Ishikawa (cell line): Measurements from ENCODE around the gene MRPS34.
A peak's percentile ranks its signal among the peaks of the same experiment; 100 is the strongest.

Source experiments
- CEBPB ChIP-seq: IDR thresholded peaks from 2 replicates; pipeline ENCODE4 v1.6.1; 2012
- CREB1 ChIP-seq: IDR thresholded peaks from 2 replicates; pipeline ENCODE4 v1.6.1; 2012; ENCODE audit warnings: low read depth
- EGR1 ChIP-seq: IDR thresholded peaks from 2 replicates; pipeline ENCODE4 v1.6.1; 2012
- EP300 ChIP-seq: IDR thresholded peaks from 2 replicates; pipeline ENCODE4 v1.6.1; 2012; ENCODE audit warnings: borderline replicate concordance
- FOXM1 ChIP-seq: IDR thresholded peaks from 2 replicates; pipeline ENCODE4 v1.6.1; 2012; ENCODE audit warnings: low read depth, borderline replicate concordance
- NFIC ChIP-seq: IDR thresholded peaks from 2 replicates; pipeline ENCODE4 v1.6.1; 2012
- RAD21 ChIP-seq: IDR thresholded peaks from 2 replicates; pipeline ENCODE4 v1.6.1; 2012; ENCODE audit warnings: low read depth
- TAF1 ChIP-seq: IDR thresholded peaks from 2 replicates; pipeline ENCODE4 v1.6.1; 2012; ENCODE audit warnings: low read depth, mild to moderate bottlenecking
- TCF12 ChIP-seq: IDR thresholded peaks from 2 replicates; pipeline ENCODE4 v1.6.1; 2012; ENCODE audit warnings: low read depth
- TEAD4 ChIP-seq: IDR thresholded peaks from 2 replicates; pipeline ENCODE4 v1.6.1; 2012
- USF1 ChIP-seq: IDR thresholded peaks from 2 replicates; pipeline ENCODE4 v1.6.1; 2012
- YY1 ChIP-seq: IDR thresholded peaks from 2 replicates; pipeline ENCODE4 v1.6.1; 2012; ENCODE audit warnings: low read depth
- ZBTB7A ChIP-seq: IDR thresholded peaks from 2 replicates; pipeline ENCODE4 v1.6.1; 2012; ENCODE audit warnings: low read depth
- TF ChIP-seq, protein P1 (sequence below): IDR thresholded peaks from 2 replicates; pipeline ENCODE4 v1.6.1; 2012
- TF ChIP-seq, protein P2 (sequence below): IDR thresholded peaks from 2 replicates; pipeline ENCODE4 v1.6.1; 2012; ENCODE audit warnings: low read depth, mild to moderate bottlenecking

Gene MRPS34

GRCh38 chr16:1766231-1766630 is 6.7 kb downstream of the MRPS34 start:
- TF ChIP-seq ZBTB7A: no peak
- no peak for TF ChIP-seq NFIC
- no peak for TF ChIP-seq RAD21
- TF ChIP-seq TCF12: no peak
- TF ChIP-seq, protein P1, sequence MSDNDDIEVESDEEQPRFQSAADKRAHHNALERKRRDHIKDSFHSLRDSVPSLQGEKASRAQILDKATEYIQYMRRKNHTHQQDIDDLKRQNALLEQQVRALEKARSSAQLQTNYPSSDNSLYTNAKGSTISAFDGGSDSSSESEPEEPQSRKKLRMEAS: no peak
- TF ChIP-seq CEBPB: no peak
- no peak for TF ChIP-seq CREB1
- TF ChIP-seq YY1: no peak
- TF ChIP-seq FOXM1: no peak
- TF ChIP-seq, protein P2, sequence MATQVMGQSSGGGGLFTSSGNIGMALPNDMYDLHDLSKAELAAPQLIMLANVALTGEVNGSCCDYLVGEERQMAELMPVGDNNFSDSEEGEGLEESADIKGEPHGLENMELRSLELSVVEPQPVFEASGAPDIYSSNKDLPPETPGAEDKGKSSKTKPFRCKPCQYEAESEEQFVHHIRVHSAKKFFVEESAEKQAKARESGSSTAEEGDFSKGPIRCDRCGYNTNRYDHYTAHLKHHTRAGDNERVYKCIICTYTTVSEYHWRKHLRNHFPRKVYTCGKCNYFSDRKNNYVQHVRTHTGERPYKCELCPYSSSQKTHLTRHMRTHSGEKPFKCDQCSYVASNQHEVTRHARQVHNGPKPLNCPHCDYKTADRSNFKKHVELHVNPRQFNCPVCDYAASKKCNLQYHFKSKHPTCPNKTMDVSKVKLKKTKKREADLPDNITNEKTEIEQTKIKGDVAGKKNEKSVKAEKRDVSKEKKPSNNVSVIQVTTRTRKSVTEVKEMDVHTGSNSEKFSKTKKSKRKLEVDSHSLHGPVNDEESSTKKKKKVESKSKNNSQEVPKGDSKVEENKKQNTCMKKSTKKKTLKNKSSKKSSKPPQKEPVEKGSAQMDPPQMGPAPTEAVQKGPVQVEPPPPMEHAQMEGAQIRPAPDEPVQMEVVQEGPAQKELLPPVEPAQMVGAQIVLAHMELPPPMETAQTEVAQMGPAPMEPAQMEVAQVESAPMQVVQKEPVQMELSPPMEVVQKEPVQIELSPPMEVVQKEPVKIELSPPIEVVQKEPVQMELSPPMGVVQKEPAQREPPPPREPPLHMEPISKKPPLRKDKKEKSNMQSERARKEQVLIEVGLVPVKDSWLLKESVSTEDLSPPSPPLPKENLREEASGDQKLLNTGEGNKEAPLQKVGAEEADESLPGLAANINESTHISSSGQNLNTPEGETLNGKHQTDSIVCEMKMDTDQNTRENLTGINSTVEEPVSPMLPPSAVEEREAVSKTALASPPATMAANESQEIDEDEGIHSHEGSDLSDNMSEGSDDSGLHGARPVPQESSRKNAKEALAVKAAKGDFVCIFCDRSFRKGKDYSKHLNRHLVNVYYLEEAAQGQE: no peak
- TF ChIP-seq USF1: no peak
- TF ChIP-seq EGR1: no peak
- TF ChIP-seq TEAD4: no peak
- TF ChIP-seq TAF1: no peak
- no peak for TF ChIP-seq EP300

- TF ChIP-seq ZBTB7A: no peak
- TF ChIP-seq RAD21: no peak
- TF ChIP-seq FOXM1: no peak
- no peak for TF ChIP-seq CREB1
- TF ChIP-seq YY1: no peak
- TF ChIP-seq CEBPB: no peak
- no peak for TF ChIP-seq TEAD4
- TF ChIP-seq, protein P2: no peak
- TF ChIP-seq EP300: no peak
- TF ChIP-seq TAF1: no peak
- no peak for TF ChIP-seq NFIC
- no peak for TF ChIP-seq USF1
- TF ChIP-seq EGR1: no peak
- TF ChIP-seq, protein P1: no peak
- no peak for TF ChIP-seq TCF12
Observed at GRCh38 chr16:1765826-1766225, 7.1 kb downstream of the MRPS34 start.

- TF ChIP-seq USF1: no peak
- no peak for TF ChIP-seq TAF1
- no peak for TF ChIP-seq FOXM1
- no peak for TF ChIP-seq TCF12
- no peak for TF ChIP-seq ZBTB7A
- TF ChIP-seq CEBPB: no peak
- TF ChIP-seq, protein P2: no peak
Observed at GRCh38 chr16:1764971-1765370, 8.0 kb downstream of the MRPS34 start.

DNA sequence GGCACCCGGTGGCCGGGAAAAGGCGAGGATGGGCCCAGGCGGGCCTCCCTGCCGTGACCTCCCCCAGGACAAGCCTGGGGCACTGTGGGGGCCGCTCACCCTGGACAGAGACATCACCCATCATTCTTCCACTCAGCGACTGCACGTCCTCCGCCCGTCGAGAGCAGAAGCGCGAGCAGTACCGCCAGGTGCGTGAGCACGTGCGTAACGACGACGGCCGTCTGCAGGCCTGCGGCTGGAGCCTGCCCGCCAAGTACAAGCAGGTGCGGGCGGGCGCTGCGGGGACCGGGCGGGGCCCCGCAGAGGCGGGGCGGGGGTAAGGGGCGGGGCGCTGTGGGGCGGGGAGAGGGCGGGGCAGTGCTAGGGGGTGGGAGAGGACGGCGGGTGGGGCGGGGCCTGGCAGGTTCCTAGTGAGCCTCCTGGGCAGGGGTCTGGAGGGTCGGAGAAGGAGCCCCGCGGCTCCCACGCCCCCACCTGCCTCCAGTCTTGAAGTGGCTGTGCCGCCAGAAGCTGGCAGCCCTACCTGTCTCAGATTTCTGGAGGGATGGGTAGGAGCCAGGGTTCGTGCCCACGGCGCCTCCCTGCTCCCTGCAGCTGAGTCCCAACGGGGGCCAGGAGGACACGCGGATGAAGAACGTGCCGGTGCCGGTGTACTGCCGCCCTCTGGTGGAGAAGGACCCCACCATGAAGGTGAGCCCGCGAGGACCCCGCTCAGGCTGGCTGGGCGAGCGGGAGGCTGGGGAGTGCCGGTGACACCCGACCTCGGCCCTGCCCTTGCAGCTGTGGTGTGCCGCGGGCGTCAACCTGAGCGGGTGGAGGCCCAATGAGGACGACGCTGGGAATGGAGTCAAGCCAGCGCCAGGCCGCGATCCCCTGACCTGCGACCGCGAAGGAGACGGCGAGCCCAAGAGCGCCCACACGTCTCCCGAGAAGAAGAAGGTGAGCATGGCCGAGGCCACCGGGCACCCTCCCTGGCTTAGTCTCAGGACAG is 9.1 kb downstream of the MRPS34 start:
- no peak for TF ChIP-seq NFIC
- peak; percentile 17; the same call in 1 of the 2 replicates for TF ChIP-seq RAD21
